Measurements from ENCODE around the gene ADA.

ADA gene

DNA sequence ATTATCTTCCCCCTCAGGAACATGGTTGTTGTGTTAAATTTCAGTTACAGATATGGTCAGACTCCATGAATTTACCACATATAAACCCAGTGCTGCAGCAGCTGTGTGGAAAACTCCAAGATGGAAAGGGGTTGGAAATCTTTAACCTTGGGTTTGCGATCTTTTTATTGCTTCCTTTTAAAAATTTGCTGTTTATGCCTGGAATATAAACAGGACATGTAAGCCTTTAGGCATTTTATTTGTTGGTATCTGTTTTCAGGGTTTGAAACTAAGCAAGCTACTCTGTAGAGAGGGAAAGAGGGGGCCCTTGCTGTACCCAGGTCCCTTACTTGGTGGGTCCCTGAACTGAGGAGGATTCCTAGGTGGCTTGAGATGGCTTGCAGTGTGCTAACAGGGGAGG lies 68.3 kb downstream of the ADA start:
- no peak overlapping the region for H2AFZ ChIP-seq (ENCODE audit: low read depth, low read length)
- peaks cover 18% of the 10 kb centered on the region for H3K4me1 ChIP-seq (ENCODE audit: insufficient read depth, low read length)
- H3K9me3 ChIP-seq (ENCODE audit: low read length), result no peaks in the 10 kb centered on the region
- no peak overlapping the region for H3K4me3 ChIP-seq (ENCODE audit: low read length)
- no peaks in the 10 kb centered on the region for H3K27me3 ChIP-seq (ENCODE audit: insufficient read depth, low read length)
- no peaks in the 10 kb centered on the region for H3K36me3 ChIP-seq (ENCODE audit: insufficient read depth, low read length)

DNA sequence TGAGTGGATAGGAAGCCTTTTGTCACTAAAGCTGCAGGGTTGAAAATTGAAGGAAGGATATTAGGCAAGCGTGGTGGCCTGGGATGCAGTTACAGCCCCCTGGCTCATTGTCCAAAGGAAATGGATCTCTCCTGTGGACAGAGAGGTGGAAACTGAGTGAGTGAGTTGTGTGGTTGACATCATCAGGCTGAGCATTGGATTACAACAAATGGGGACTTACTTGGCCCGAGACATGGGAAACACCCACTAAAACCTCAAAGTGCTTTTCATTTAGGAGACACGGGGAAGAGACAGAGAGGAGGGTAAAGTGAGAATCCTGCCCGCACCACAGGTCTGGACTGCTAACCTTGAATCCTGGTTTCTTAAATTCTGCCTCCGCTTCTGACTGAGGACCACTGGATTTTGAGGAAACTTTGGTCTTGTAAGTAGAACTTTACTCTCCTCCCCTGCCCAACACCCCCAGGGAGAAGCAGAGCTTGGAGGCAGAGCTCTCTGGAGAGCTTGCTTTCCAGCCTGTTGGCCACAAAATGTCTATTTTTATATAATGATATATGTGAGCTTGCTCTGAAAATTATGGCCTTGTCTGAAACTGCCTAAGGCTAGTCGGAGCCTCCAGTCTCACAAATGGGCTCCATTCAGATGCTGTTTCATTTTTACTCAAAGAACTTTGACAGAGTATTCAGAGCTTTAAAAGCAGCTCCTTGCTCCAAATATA lies 69.0 kb downstream of the ADA start, which contains the start of gene PKIG:
Gene PKIG (plus strand): TSS at position 269 of the 715 bp plus-strand sequence. CDS start 31,978 bp downstream, outside the sequence.
- Histone ChIP-seq H3K4me1 (ENCODE audit: insufficient read depth, low read length) (peaks cover 18% of the 10 kb centered on the region), H3K27me3 (ENCODE audit: insufficient read depth, low read length) (no peaks in the 10 kb centered on the region), H3K4me3 (ENCODE audit: low read length) (no peak within 1 kb of the TSS), H2AFZ (ENCODE audit: low read depth, low read length) (no peak within 1 kb of the TSS), H3K9me3 (ENCODE audit: low read length) (peaks cover 2% of the 10 kb centered on the region), H3K36me3 (ENCODE audit: insufficient read depth, low read length) (no peaks in the 10 kb centered on the region)

GRCh38 chr20:44581515-44581914 lies 70.0 kb downstream of the ADA start:
- no peaks in the 10 kb centered on the region for H3K27me3 ChIP-seq (ENCODE audit: insufficient read depth, low read length)
- no peak overlapping the region for H2AFZ ChIP-seq (ENCODE audit: low read depth, low read length)
- H3K4me1 ChIP-seq (ENCODE audit: insufficient read depth, low read length), result peaks cover 18% of the 10 kb centered on the region
- H3K9me3 ChIP-seq (ENCODE audit: low read length), result peaks cover 2% of the 10 kb centered on the region
- H3K36me3 ChIP-seq (ENCODE audit: insufficient read depth, low read length), result no peaks in the 10 kb centered on the region
- no peak overlapping the region for H3K4me3 ChIP-seq (ENCODE audit: low read length)

GRCh38 chr20:44580581-44581268 lies 70.8 kb downstream of the ADA start:
- H3K27me3 ChIP-seq (ENCODE audit: insufficient read depth, low read length), result no peaks in the 10 kb centered on the region
- H3K36me3 ChIP-seq (ENCODE audit: insufficient read depth, low read length), result no peaks in the 10 kb centered on the region
- H3K4me1 ChIP-seq (ENCODE audit: insufficient read depth, low read length), result peaks cover 18% of the 10 kb centered on the region
- peaks cover 2% of the 10 kb centered on the region for H3K9me3 ChIP-seq (ENCODE audit: low read length)
- H3K4me3 ChIP-seq (ENCODE audit: low read length), result no peak overlapping the region
- no peak overlapping the region for H2AFZ ChIP-seq (ENCODE audit: low read depth, low read length)

DNA sequence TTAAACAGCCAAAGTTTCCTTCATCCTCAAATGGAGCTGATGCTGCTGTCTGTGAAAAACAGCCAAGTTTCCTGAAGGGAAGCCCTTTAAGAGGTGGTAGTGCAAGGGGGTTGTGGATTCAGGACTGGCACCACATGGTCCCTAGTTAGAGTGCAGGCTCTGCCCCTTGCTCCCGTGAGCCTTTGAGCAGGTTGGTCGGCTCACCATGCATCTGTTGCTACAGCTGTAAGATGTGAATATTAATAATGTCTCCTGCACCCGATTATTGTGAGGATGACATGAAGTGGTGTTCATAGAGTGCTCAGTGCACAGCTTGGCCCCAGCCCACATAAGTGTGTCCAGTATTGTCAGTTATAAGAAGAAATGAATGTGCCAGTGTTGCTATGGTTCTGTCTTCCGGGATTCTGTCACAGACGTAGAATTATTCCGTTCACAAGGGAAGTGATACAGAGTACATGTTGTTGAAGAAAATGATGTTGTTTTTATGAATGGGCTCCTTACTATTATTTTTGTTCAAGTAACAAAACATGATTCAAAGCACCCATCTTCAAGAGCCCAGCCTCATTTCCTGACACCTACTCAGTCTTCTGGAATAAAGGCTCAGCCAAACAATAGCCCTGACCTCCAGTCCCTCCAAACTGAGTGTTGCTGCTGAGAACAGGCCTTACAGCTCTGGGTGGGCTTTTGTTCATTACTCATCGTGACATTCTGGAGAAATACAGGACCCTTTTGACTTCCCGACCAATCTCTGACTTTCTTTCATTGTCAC lies 72.0 kb downstream of the ADA start:
- Histone ChIP-seq H3K9me3 (ENCODE audit: low read length) (peaks cover 2% of the 10 kb centered on the region), H3K27me3 (ENCODE audit: insufficient read depth, low read length) (no peaks in the 10 kb centered on the region), H3K4me1 (ENCODE audit: insufficient read depth, low read length) (peaks cover 18% of the 10 kb centered on the region), H3K4me3 (ENCODE audit: low read length) (peak overlapping the region; percentile 14), H3K36me3 (ENCODE audit: insufficient read depth, low read length) (no peaks in the 10 kb centered on the region), H2AFZ (ENCODE audit: low read depth, low read length) (no peak overlapping the region)

DNA sequence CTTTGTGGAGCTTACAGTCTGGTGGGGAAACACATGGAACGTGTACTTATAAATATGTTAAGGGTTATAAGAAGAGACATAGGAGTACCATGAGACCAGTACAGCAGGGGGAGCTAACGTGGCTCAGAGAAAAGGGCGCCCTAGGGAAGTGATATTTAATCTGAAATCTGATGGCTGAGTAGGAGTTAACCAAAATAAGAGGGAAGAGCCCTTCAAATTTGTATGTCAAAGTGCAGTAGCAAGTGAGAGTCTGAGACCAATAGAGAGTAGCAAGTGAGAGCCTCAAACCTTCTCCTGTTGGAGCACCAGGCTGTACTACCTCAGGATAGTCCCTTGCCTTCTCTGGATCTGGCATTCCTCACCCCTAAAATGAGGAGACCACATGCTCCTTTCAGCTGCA lies 75.2 kb downstream of the ADA start:
- H3K4me1 ChIP-seq (ENCODE audit: insufficient read depth, low read length), result peaks cover 21% of the 10 kb centered on the region
- H3K9me3 ChIP-seq (ENCODE audit: low read length), result peaks cover 2% of the 10 kb centered on the region
- H3K4me3 ChIP-seq (ENCODE audit: low read length), result no peak overlapping the region
- H3K27me3 ChIP-seq (ENCODE audit: insufficient read depth, low read length), result no peaks in the 10 kb centered on the region
- no peak overlapping the region for H2AFZ ChIP-seq (ENCODE audit: low read depth, low read length)
- H3K36me3 ChIP-seq (ENCODE audit: insufficient read depth, low read length), result no peaks in the 10 kb centered on the region

- no peaks in the 10 kb centered on the region for H3K27me3 ChIP-seq (ENCODE audit: insufficient read depth, low read length)
- no peak overlapping the region for H2AFZ ChIP-seq (ENCODE audit: low read depth, low read length)
- H3K4me3 ChIP-seq (ENCODE audit: low read length), result no peak overlapping the region
- H3K36me3 ChIP-seq (ENCODE audit: insufficient read depth, low read length), result no peaks in the 10 kb centered on the region
- H3K4me1 ChIP-seq (ENCODE audit: insufficient read depth, low read length), result peaks cover 12% of the 10 kb centered on the region
- H3K9me3 ChIP-seq (ENCODE audit: low read length), result peaks cover 2% of the 10 kb centered on the region
These were observed 77.1 kb downstream of the ADA start for GRCh38 chr20:44574372-44574771.

GRCh38 chr20:44573501-44573869 lies 78.0 kb downstream of the ADA start:
- Histone ChIP-seq H3K36me3 (ENCODE audit: insufficient read depth, low read length) (no peaks in the 10 kb centered on the region), H3K4me1 (ENCODE audit: insufficient read depth, low read length) (peaks cover 8% of the 10 kb centered on the region), H3K9me3 (ENCODE audit: low read length) (peaks cover 2% of the 10 kb centered on the region), H3K27me3 (ENCODE audit: insufficient read depth, low read length) (no peaks in the 10 kb centered on the region), H2AFZ (ENCODE audit: low read depth, low read length) (no peak overlapping the region), H3K4me3 (ENCODE audit: low read length) (no peak overlapping the region)

GRCh38 chr20:44572551-44573500 lies 78.7 kb downstream of the ADA start:
- no peaks in the 10 kb centered on the region for H3K36me3 ChIP-seq (ENCODE audit: insufficient read depth, low read length)
- H3K27me3 ChIP-seq (ENCODE audit: insufficient read depth, low read length), result no peaks in the 10 kb centered on the region
- H2AFZ ChIP-seq (ENCODE audit: low read depth, low read length), result no peak overlapping the region
- peaks cover 2% of the 10 kb centered on the region for H3K9me3 ChIP-seq (ENCODE audit: low read length)
- H3K4me1 ChIP-seq (ENCODE audit: insufficient read depth, low read length), result peaks cover 8% of the 10 kb centered on the region
- no peak overlapping the region for H3K4me3 ChIP-seq (ENCODE audit: low read length)

DNA sequence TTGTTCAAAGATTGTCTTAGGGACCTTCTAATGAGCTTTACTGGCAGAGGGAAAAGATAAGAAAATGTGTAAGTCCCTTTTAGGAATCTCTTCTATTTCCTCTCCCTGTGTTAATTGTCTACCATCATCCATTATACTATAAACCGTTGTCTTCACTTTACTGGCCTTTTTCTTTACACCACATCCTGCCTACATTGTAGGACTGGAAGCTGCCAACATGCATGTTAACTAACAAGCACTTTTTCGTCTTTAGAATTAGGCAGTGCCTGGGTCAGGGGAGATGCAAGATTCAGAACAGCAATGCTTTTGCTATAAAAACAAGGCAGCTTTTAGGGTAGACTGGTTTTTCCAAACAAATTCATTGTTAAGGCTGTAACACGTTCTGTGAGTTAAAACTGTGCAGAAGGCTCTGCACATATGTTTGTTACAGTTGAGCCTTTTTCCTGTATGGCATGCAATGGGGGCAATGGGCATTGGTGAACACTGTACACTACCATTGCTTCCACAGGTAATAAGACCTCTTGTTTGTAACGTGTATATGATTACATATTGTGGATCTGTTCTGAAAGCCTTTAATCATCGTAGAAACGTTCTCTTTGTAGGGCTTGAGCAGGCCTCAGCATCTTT lies 80.0 kb downstream of the ADA start:
- no peak overlapping the region for H2AFZ ChIP-seq (ENCODE audit: low read depth, low read length)
- no peaks in the 10 kb centered on the region for H3K9me3 ChIP-seq (ENCODE audit: low read length)
- no peaks in the 10 kb centered on the region for H3K36me3 ChIP-seq (ENCODE audit: insufficient read depth, low read length)
- H3K4me1 ChIP-seq (ENCODE audit: insufficient read depth, low read length), result peaks cover 8% of the 10 kb centered on the region
- H3K27me3 ChIP-seq (ENCODE audit: insufficient read depth, low read length), result no peaks in the 10 kb centered on the region
- H3K4me3 ChIP-seq (ENCODE audit: low read length), result no peak overlapping the region

GRCh38 chr20:44570367-44570766 lies 81.1 kb downstream of the ADA start:
- Histone ChIP-seq H3K27me3 (ENCODE audit: insufficient read depth, low read length) (no peaks in the 10 kb centered on the region), H3K4me3 (ENCODE audit: low read length) (no peak overlapping the region), H3K9me3 (ENCODE audit: low read length) (no peaks in the 10 kb centered on the region), H3K4me1 (ENCODE audit: insufficient read depth, low read length) (peaks cover 8% of the 10 kb centered on the region), H3K36me3 (ENCODE audit: insufficient read depth, low read length) (no peaks in the 10 kb centered on the region), H2AFZ (ENCODE audit: low read depth, low read length) (no peak overlapping the region)
